Occipital lobe (tissue), 2 donors: ENCODE measurements around the gene C4orf50. TPM values are rescaled to one million over a fixed set of nuclear protein-coding genes. Genes with fewer than 3 reads are reported as not detected.

Experiments used
- DNase-seq: peaks from one replicate; lab custom pipeline; 2025; lab: John Stamatoyannopoulos, UW
- total RNA-seq: library from RNA; depleted of rRNA; stranded (reverse); fragments of >200 nt; gene quantifications from one replicate; pipeline ENCODE4 v1.2.3, GENCODE V29; 2014

Gene C4orf50
- total RNA-seq, 1 donor from 2014 or later: 17.0 TPM

- no peak for DNase-seq
Observed at GRCh38 chr4:5970381-5971077, 47.7 kb downstream of the C4orf50 start.

GRCh38 chr4:5969777-5970176 is 48.5 kb downstream of the C4orf50 start:
- DNase-seq: no peak

GRCh38 chr4:5969336-5969735 is 48.9 kb downstream of the C4orf50 start:
- DNase-seq: no peak

- DNase-seq: no peak
Observed at GRCh38 chr4:5968246-5968645, 50.0 kb downstream of the C4orf50 start.

GRCh38 chr4:5967783-5968182 is 50.4 kb downstream of the C4orf50 start:
- no peak for DNase-seq

GRCh38 chr4:5965225-5965624 is 53.0 kb downstream of the C4orf50 start:
- no peak for DNase-seq

- DNase-seq: no peak
Observed at GRCh38 chr4:5964030-5964429, 54.2 kb downstream of the C4orf50 start.

- no peak for DNase-seq
Observed at GRCh38 chr4:5963611-5964010, 54.6 kb downstream of the C4orf50 start.

GRCh38 chr4:5962416-5962815 is 55.8 kb downstream of the C4orf50 start:
- DNase-seq: no peak

- DNase-seq: no peak
Observed at GRCh38 chr4:5960252-5960880, 57.9 kb downstream of the C4orf50 start.

GRCh38 chr4:5959211-5959982 is 58.8 kb downstream of the C4orf50 start:
- DNase-seq: no peak

- no peak for DNase-seq
Observed at GRCh38 chr4:5958199-5958735, 60.0 kb downstream of the C4orf50 start.

GRCh38 chr4:5957076-5957475 is 61.2 kb downstream of the C4orf50 start:
- DNase-seq: no peak

- DNase-seq: no peak
Observed at GRCh38 chr4:5956285-5957021, 61.8 kb downstream of the C4orf50 start.

- DNase-seq: no peak
Observed at GRCh38 chr4:5955856-5956255, 62.4 kb downstream of the C4orf50 start.

GRCh38 chr4:5955201-5955821 is 62.9 kb downstream of the C4orf50 start:
- no peak for DNase-seq

- no peak for DNase-seq
Observed at GRCh38 chr4:5954056-5954760, 64.0 kb downstream of the C4orf50 start.

- DNase-seq: no peak
Observed at GRCh38 chr4:5952975-5953951, 65.0 kb downstream of the C4orf50 start.

GRCh38 chr4:5952286-5952974 is 65.8 kb downstream of the C4orf50 start:
- DNase-seq: no peak
